ENCODE results near the gene PCDHA11.
A peak's percentile ranks its signal among the peaks of the same experiment; 100 is the strongest.

The PCDHA11 gene

GRCh38 chr5:140881889-140882590, 13.3 kb downstream of the PCDHA11 start, which contains the start of gene PCDHA13:
TSS of gene PCDHA13 (plus strand) at chr5:140882124. CDS start at chr5:140882269, 145 bp downstream.
- DNase-seq (ENCODE audit: extremely low read depth, low read depth) = no peak
- peak; percentile 24 for TF ChIP-seq CTCF (IDR thresholded peaks at IDR 0.05; ENCODE audit: low read depth, low read length, missing control alignments)
- H3K4me3 ChIP-seq (replicated peaks; ENCODE audit: low read depth, low read length) = no peak within 1 kb of the TSS

GRCh38 chr5:140882591-140882899, 13.8 kb downstream of the PCDHA11 start:
- H3K4me3 ChIP-seq (replicated peaks; ENCODE audit: low read depth, low read length) = no peak overlapping the region
- no peak for DNase-seq (ENCODE audit: extremely low read depth, low read depth)

GRCh38 chr5:140883373-140883772, 14.6 kb downstream of the PCDHA11 start:
- no peak overlapping the region for H3K4me3 ChIP-seq (replicated peaks; ENCODE audit: low read depth, low read length)
- TF ChIP-seq CTCF (IDR thresholded peaks at IDR 0.05; ENCODE audit: low read depth, low read length, missing control alignments) = no peak
- DNase-seq (ENCODE audit: extremely low read depth, low read depth) = no peak

More at GRCh38 chr5:140882591-140882899, 13.8 kb downstream of the PCDHA11 start:
- peak; percentile 25 for TF ChIP-seq CTCF (IDR thresholded peaks at IDR 0.05; ENCODE audit: low read depth, low read length, missing control alignments)

- H3K4me3 ChIP-seq (replicated peaks; ENCODE audit: low read depth, low read length) = no peak overlapping the region
- TF ChIP-seq CTCF (IDR thresholded peaks at IDR 0.05; ENCODE audit: low read depth, low read length, missing control alignments) = no peak
- DNase-seq (ENCODE audit: extremely low read depth, low read depth) = no peak
These were observed 15.4 kb downstream of the PCDHA11 start for GRCh38 chr5:140883927-140884697.

- DNase-seq (ENCODE audit: extremely low read depth, low read depth) = no peak
- no peak for TF ChIP-seq CTCF (IDR thresholded peaks at IDR 0.05; ENCODE audit: low read depth, low read length, missing control alignments)
- no peak overlapping the region for H3K4me3 ChIP-seq (replicated peaks; ENCODE audit: low read depth, low read length)
These were observed 47.6 kb downstream of the PCDHA11 start for GRCh38 chr5:140916325-140916724.

Data from HFF-Myc (cell line).